Measurements from ENCODE around the gene SGMS1.
"Not testable (repeated sequence)": the region's sequence is repeated elsewhere in the genome, so short reads cannot be mapped to it uniquely, and the experiment has no call there.

Gene SGMS1

DNA sequence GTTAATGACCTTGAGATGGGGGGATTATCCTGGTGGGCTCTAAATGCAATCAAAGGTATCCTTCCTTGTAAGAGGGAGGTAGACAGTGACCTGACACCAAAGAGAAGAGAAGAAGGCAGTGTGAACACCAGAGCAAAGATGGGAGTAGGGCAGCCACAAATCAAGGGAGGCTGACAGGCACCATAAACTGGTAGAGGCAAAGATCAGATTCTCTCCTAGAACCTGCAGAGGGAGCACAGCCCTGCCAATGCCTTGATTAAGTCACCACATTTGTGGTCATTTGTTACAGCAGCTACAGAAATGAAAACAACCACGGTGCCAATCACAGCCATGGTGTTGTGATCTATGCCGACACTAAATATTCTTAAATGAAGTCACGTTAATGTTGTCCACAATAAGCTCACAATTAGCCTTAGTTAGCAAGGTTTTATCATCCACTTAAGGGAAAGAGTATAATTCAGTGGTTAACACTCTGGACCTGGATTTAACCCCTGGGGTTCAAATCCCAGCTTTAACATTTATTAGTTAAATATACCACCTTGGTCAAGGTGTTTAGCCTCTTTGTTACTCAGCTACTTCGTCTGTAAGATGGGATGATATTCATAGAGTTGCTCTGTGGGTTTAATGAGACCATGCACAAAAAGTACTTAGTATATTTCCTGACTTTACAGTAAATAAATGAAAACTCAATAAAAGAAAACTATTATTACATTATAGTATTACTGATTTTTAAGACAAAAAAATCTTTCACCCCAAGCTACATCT lies 70.8 kb downstream of the SGMS1 start:
- DNase-seq, result no peak

- DNase-seq, result no peak
Measured at GRCh38 chr10:50552308-50552707, 71.4 kb downstream of the SGMS1 start.

DNA sequence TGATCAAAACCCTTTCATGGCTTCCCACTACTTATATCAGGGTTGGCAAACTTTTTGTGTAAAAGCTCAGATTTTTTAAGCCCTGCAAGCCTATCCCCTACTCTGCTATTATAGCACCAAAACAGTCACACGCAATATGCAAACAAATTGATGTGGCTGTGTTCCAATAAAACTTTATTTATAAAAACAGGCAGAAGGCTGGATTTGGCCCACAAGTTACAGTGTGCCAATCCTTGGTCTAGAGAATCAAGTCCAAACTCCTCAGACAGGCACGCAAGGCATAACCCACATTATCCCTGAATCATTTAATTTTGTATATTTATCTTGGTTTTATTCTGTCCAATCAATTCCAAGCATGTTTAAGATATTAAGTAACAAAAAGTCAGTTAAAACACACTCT lies 71.9 kb downstream of the SGMS1 start:
- no peak for DNase-seq

GRCh38 chr10:50550291-50550839 lies 73.4 kb downstream of the SGMS1 start:
- no peak for DNase-seq

DNA sequence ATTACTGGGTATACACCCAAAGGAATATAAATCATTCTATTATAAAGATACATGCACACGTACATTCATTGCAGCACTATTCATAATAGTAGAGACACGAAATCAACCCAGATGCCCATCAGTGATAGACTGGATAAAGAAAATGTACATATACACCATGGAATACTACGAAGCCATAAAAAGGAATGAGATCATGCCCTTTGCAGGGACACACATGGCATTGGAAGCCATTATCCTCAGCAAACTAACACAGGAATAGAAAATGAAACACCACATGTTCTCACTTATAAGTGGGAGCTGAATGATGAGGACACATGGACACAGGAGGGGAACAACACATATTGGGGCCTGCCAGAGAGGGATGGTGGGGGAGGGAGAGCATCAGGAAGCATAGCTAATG lies 74.6 kb downstream of the SGMS1 start:
- not testable (repeated sequence) for DNase-seq

DNA sequence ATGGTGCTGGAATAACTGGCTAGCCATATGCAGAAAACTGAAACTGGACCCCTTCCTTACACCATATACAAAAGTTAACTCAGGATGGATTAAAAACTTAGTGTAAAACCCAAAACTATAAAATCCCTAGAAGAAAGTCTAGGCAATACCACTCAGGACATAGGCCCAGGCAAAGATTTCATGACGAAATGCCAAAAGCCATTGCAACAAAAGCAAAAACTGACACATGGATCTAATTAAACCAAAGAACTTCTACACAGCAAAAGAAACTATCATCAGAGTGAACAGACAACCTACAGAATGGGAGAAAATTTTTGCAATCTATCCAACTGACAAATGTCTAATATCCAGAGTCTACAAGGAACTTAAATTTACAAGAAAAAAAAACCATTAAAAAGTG lies 75.3 kb downstream of the SGMS1 start:
- not testable (repeated sequence) for DNase-seq

GRCh38 chr10:50546287-50546686 lies 77.5 kb downstream of the SGMS1 start:
- not testable (repeated sequence) for DNase-seq

DNA sequence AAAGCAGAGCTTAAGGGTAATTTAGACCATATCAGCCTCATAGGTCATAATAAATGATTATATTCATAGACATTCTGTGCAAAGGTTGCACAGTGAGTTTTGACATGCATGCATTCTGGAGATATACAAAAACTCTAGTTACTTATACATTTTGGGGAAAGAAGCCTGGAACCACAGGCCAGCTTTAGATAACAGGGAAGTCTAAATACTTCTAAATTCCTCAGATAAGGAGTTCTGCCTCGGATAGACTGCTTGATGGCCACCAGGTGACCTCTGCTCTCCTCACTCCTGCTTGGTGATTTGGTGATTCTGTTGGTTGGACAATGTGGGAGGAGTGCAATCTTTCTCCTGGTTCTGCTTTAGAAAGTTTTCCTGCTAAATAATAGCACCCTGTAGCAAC lies 77.9 kb downstream of the SGMS1 start:
- DNase-seq, result no peak

GRCh38 chr10:50544857-50545429 lies 78.8 kb downstream of the SGMS1 start:
- no peak for DNase-seq

DNA sequence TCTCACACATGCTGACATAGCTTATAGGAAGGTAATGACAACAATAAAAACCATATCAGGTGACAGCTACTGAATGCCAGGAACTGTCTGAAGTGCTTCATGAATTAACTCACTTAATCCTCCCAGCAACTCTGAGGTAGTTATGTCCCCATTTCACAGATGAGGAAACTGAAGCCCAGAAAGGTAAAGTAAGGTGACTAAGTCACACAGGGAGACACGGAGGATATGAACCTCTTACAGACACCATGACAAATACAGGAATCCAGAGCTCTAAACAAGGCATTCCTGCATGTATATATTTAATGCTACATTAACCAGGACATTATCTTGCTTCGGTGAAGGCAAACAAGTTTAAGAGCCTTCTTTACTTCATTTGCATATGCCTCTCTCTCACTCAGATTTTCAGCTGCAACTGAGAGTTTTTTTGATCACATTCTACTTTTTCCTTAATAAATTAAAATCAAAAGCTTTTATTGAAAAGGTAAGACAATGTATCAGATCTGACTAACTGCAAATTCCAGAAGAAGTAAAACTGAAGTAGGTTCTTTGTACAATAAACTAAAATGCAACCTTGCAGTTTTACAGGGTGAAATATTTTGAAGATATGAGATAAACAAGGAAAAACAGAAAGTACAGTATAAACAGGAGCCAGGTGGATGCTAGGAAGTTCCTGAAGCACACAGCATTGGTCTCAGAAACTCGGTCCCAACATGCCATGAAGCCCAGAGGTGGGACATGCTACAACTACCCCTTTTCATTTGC lies 79.5 kb downstream of the SGMS1 start:
- DNase-seq, result no peak

- no peak for DNase-seq
Measured at GRCh38 chr10:50542871-50543270, 80.9 kb downstream of the SGMS1 start.

GRCh38 chr10:50541921-50542320 lies 81.8 kb downstream of the SGMS1 start:
- no peak for DNase-seq

DNA sequence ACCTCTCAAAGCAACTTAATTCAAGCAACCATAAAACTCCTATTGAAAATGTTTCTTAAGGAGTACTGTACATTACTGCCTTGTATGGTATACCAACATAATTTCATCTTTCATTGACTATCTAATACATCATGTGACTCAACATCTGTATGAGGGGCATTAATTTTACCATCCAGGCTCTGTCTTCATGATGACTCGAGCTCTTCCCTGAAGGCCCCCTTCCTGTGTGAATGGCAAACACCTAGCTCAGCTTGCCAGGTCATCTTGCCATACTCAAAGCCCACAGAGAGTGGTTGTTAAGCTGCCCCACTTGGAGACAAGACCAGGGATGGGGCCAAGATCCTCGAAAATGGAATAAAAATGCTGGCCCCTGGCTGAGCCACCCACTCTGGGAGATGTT lies 82.4 kb downstream of the SGMS1 start:
- no peak for DNase-seq

DNA sequence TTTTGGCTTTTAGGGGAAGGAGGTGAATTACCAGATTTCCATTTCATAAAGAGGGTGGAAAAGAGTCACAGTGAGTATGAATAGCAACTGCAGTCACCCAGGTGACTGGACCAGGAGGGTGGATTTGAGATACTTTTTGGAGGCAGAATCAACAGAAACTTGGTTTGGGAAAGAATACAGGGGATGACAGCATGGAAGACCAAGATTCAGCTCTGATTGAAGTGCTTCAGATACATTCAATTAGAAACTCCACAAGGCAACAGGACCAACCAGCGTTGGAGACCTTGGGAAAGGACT lies 83.0 kb downstream of the SGMS1 start:
- DNase-seq, result no peak

- no peak for DNase-seq
Measured at GRCh38 chr10:50540069-50540825, 83.5 kb downstream of the SGMS1 start.

GRCh38 chr10:50538555-50539398 lies 85.0 kb downstream of the SGMS1 start:
- no peak for DNase-seq

GRCh38 chr10:50536617-50537240 lies 87.0 kb downstream of the SGMS1 start:
- no peak for DNase-seq

GRCh38 chr10:50534748-50535376 lies 88.9 kb downstream of the SGMS1 start:
- DNase-seq, result not testable (repeated sequence)

- DNase-seq, result no peak
Measured at GRCh38 chr10:50533296-50533695, 90.5 kb downstream of the SGMS1 start.

- DNase-seq, result no peak
Measured at GRCh38 chr10:50531388-50532077, 92.2 kb downstream of the SGMS1 start.

GRCh38 chr10:50529660-50530059 lies 94.1 kb downstream of the SGMS1 start:
- DNase-seq, result no peak

Measured in activated CD8-positive, alpha-beta memory T cell treated with anti-CD3 and anti-CD28 coated beads for 24 hours (primary cell).